Measurements from ENCODE around the gene ISCA2.
A peak's percentile ranks its signal among the peaks of the same experiment; 100 is the strongest.

ISCA2 gene

GRCh38 chr14:74508844-74509428, 15.4 kb downstream of the ISCA2 start:
- no peak for DNase-seq

- no peak for DNase-seq
Observed at GRCh38 chr14:74509587-74510222, 16.1 kb downstream of the ISCA2 start.

GRCh38 chr14:74510223-74510931, 16.8 kb downstream of the ISCA2 start:
- DNase-seq = no peak

- no peak for DNase-seq
Observed at GRCh38 chr14:74510959-74511409, 17.4 kb downstream of the ISCA2 start.

- no peak for DNase-seq
Observed at GRCh38 chr14:74511966-74512830, 18.6 kb downstream of the ISCA2 start.

- DNase-seq = peak; percentile 74
Observed at GRCh38 chr14:74514471-74514941, 20.9 kb downstream of the ISCA2 start.

- DNase-seq = no peak
Observed at GRCh38 chr14:74515891-74516412, 22.4 kb downstream of the ISCA2 start.

- DNase-seq = peak; percentile 31
Observed at GRCh38 chr14:74516451-74517160, 23.0 kb downstream of the ISCA2 start.

- DNase-seq = no peak
Observed at GRCh38 chr14:74517731-74518130, 24.2 kb downstream of the ISCA2 start.

GRCh38 chr14:74518221-74518620, 24.7 kb downstream of the ISCA2 start:
- no peak for DNase-seq

GRCh38 chr14:74519316-74520074, 25.9 kb downstream of the ISCA2 start:
- DNase-seq = no peak

- no peak for DNase-seq
Observed at GRCh38 chr14:74521756-74522155, 28.2 kb downstream of the ISCA2 start.

- no peak for DNase-seq
Observed at GRCh38 chr14:74522740-74523139, 29.2 kb downstream of the ISCA2 start.

GRCh38 chr14:74524076-74524811, 30.7 kb downstream of the ISCA2 start:
- DNase-seq = peak; percentile 14

- no peak for DNase-seq
Observed at GRCh38 chr14:74524812-74525135, 31.2 kb downstream of the ISCA2 start.

GRCh38 chr14:74525361-74525851, 31.8 kb downstream of the ISCA2 start:
- no peak for DNase-seq

- DNase-seq = no peak
Observed at GRCh38 chr14:74526854-74527585, 33.5 kb downstream of the ISCA2 start.

- no peak for DNase-seq
Observed at GRCh38 chr14:74527736-74528280, 34.2 kb downstream of the ISCA2 start.

GRCh38 chr14:74528406-74528805, 34.8 kb downstream of the ISCA2 start:
- DNase-seq = no peak
